Stimulated activated naive CD4-positive, alpha-beta T cell treated with Interleukin-2 at 50 U/mL for 16 hours (primary cell): ENCODE results near the gene CIRBP.

Experiments
- DNase-seq: peaks from one replicate; lab custom pipeline; 2025; lab: John Stamatoyannopoulos, UW

The CIRBP gene

GRCh38 chr19:1255186-1256161 is 13.7 kb upstream of the CIRBP start:
- DNase-seq = no peak

- no peak for DNase-seq
Observed at GRCh38 chr19:1256646-1257474, 12.3 kb upstream of the CIRBP start.

DNA sequence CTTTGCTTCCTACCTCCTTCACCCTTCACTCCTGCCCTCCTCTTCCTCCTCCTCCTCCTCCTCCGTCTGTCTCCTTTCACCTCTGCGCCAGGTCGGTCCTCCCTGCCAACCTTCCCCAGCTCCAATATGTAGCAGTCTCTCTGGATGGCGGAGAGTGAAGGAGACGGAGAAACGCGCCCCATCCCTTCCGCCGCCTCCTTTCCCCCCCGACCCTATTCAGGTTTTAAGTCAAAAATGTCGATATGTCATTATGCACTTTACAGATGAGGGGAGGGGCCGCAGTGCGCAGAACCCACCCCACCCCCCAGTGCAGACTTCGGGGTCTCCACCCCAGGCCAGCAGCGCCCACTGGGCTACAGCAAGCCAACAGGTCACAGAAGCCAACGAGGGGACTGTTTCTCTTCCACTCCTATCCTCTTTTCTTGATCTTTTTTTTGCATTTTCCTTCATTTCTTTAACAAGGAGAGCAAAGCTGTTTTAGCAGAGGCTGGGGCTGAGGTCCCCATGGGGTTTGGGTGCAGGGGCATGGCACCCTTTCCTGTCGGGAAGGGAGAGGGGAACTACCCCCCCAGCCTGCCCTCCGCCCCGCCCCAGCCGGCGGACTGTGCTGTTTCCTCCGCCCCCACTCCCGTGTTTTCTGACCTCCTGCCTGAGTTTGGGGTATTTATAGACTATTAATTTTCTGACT is 11.5 kb upstream of the CIRBP start:
- no peak for DNase-seq

GRCh38 chr19:1258163-1258492 is 11.0 kb upstream of the CIRBP start:
- DNase-seq = no peak

DNA sequence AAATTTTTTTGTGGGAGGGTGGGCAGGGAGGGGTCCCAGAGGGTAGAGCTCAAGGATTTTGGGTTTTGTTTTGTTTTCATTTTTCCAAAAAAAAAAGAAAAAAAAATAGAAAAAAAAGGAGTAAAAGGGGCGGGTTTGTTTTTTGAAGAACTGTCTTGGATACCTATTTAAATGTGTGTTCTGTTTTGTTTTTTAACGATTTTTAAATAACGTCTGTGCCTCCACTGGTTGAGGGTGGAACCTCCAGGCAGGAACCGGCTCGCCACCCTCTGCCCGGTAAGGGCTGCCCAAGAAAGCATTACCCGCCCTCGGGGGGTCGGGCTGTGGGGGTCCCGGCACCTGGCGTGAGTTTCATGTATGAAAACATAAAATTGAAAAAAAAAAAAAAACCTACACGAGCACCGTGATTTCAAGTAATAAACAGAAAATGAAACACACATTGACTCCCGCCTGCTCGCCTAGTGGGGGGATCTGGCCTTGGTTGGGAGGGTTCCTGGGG is 10.4 kb upstream of the CIRBP start:
- DNase-seq = no peak

DNA sequence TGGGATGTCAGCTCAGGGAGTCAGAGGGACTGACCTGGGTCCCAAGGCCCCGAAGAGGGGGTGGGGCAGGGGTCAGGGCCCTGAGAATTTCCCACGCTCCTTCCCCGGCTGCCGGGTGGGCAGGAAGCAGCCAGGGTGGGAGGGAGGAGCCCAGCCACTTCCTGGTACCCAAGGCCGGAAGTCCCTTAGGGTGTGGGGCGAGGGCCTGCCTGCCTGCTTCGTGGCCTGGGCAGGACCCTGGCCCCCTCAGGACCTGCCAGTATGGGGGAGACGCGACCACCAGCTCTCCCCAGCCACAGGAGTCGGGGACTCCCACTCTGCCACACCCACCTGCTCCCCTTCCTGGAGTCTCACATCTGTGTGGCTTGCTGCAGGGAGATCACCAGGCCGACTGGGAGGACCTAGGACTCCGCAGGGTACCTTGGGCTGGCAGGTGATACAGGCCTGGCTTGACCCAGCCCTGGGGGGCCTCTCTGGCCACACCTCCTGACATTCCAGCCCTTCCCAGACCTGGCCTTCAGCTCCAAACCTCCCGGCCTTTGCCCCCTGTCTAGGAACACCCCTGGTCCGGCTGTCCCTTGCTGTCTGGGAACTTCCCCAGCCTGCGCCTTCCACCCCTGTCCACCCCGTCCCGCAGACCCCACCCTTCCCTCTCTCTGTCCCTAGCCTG is 9.8 kb upstream of the CIRBP start:
- peak; percentile 65 for DNase-seq

- DNase-seq = peak; percentile 45
Observed at GRCh38 chr19:1259876-1260748, 9.0 kb upstream of the CIRBP start.

- peak; percentile 93 for DNase-seq
Observed at GRCh38 chr19:1260749-1261537, 8.2 kb upstream of the CIRBP start.

DNA sequence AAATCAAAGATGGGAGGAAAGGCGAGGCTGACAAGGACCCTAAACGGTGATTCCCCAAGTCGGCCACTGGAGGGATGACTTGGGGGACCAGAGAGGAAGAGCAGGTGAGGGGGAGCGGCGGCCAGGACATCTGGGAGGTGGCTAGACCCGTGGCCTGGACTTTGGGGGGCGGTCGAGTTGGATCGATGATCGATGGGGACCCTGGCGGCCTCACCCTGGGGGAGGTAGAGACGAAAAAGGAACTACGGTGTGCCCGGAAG is 7.7 kb upstream of the CIRBP start:
- DNase-seq = no peak

GRCh38 chr19:1261798-1262622 is 7.1 kb upstream of the CIRBP start:
- peak; percentile 19 for DNase-seq

DNA sequence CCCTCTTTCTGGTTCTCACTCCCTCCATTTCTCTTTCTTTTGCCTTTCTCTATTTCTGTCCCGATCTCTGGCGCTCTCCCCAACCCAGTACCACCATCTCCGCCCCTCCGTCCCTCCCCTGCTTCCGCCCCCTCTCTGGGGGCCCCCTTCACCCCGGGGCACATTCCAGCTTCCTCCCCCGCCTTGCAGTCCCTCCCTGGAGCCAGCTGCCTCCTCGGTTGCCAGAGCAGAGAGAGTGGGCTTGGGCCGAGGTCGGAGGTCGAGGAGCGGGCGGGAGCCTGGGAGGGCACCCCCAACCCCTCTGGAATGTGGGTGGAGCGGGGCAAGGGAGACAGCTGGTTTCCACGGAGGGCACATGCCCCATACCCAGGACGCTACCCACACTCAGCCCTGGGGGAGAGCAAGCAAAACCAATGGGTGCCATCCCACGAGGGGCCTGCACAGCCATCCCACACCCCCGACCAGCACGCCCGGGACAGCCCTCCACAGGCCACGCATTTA is 6.5 kb upstream of the CIRBP start:
- no peak for DNase-seq

GRCh38 chr19:1263188-1263587 is 5.9 kb upstream of the CIRBP start:
- DNase-seq = no peak

DNA sequence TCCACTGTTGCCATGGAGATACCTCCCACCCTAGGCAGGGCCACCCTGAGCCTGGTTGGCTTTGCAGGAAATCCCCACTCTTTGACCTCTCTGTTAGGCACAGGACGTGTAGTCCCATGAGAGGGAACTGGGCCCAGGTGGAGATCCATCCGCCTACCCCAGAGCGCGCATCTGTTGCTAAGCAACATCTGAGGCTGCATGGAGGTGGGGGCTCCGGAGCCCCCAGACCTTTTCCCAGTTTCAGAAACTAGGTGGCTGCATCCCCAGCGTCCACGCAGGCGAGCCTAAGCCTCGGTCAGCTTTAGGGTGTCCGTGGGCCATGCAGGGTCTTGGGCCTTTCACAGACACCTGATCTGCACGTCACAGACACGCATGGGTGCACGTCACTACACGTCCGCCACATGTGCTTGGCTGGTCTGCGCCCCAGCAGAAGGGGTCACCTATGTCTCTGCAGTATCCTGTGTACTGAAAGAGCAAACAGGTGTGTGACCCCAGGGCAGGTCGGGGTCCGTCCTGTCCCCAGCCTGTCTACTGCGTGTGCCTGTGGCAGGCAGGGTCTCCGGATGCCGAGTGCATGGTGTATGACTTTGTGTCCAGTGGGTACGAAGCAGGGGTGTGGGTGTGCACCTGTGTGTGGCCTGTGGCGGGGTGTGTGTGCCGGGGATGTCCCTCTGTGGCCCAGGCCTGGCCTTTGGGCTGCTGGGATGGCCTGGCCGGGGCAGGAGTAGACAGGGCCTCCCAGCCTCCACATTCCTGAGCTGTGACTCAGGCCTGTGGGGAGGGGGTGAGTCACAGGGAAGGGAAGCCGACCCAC is 4.1 kb upstream of the CIRBP start:
- DNase-seq = no peak

DNA sequence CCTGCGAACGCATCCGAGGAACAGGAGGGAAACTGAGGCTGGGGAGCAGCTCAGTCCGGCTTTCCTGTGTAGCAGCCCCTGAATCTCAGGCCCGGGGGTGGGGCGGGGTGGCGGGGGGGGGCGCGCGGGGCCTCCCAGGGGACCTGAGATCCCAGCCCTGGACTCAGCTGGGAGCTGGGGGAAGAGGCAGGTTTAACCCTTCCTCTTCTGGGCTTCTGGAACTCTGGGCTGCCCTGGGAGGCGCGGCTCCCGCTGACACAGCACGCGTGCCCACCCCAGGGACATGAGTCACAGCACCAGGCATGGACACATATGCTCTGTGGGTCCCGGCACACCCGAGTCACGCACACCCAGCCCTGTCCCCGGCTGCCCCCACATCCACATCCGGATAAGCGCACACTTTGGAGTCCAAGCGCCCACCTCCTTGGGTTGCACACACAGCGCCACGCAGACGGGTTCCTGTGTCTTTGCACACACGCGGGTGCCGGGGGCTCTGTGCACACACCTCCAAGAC is 3.5 kb upstream of the CIRBP start:
- DNase-seq = peak; percentile 33

DNA sequence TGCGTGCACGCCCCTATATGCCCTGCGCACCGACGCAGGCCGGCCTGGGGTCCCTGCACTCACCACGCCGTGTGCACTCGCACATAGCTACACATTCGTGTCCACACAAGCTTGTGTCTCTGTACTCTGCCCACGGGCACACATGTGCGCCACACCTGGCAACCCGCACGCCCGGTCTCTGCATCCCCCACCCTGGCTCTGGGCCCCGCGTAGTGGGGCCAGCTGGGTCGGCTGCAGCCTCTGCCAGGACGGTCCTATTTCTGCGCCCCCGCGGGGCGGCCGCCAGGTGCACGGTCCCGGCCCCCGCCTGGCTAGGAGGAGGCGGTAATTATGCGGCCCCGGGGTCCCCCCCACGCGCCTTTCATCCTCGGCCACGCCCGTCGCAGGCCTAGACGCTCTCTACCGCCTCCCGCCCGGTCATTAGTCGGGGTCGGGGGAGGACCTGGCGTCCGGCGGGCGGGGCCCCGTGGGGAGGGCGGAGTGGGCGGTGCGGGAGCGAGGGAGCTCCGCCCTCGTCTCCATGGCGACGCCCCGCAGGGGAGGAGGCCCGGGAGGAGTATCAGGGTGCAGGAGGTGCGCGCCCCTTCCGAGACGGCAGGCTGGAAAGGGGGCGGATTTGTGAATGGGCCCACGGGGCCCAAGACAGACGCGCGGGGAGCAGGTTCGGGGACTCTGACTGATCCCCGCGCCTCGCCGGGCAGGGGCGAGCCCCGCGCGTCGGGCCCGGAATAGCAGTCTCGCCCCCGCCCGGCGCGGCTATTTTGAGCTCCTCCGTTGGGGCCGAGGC is 2.8 kb upstream of the CIRBP start:
- DNase-seq = peak; percentile 74

DNA sequence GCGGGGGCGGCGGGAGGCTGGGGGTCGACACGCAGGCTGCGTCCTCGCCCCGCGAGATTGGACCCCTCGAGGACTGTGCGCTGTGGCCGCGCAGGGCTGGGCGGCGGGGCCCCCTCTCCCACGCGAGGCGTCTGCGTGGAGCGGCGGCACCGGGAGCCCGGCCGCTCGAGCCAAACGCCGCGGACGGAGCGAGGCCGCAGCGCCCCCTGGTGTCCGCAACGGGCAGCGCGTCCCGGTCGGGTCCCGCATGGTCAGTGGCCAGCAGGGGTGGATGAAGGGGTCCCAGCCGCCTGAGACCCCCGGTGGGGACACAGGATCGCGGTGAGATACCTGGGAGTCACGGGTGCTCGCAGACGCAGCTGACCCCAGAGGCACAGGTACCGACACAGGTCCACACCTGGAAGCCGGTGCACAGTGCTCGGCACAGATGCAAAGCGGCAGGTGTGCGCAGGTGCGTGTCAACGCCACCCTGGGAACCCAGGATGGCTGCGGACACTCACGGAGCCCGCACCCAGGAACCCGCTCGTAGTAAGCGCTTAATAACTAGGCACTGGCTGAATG is 2.1 kb upstream of the CIRBP start:
- peak; percentile 54 for DNase-seq
